Mammary epithelial cell (primary cell): ENCODE measurements around the gene SSBP4.

Source experiments
- EZH2 ChIP-seq: IDR thresholded peaks from 2 replicates; pipeline ENCODE4 v1.6.1; 2012; ENCODE audit warnings: low read length, inconsistent platforms, borderline replicate concordance
- TF ChIP-seq, protein P1 (sequence below), 2 donors: IDR thresholded peaks in 1 of 2; conservative IDR thresholded peaks in 1 of 2; 2 replicates each; pipeline ENCODE4 v1.5.1; 2011 to 2012; ENCODE audit warnings: inconsistent platforms in 2 of 2, low read length in 2 of 2, mild to moderate bottlenecking in 2 of 2, control low read depth in 1 of 2, low read depth in 1 of 2; ENCODE audit not compliant: insufficient read depth in 1 of 2; ENCODE audit errors: extremely low read depth in 1 of 2

DNA sequence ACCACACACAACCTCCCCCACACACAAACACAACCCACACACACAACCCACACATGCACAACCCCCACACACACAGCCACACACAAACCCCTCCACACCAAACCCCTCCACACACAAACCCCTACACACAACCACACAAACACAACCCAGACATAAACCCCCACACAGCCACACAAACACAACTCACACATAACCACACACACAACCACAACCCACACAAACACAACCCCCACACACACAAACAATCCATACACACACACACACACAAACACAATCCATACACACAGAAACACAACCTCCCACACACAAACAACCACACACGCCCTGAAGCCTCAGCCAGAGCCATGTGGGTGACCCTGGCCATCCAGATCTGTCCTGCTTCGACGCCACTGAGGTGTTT lies 48.8 kb downstream of the SSBP4 start:
- TF ChIP-seq, protein P1, sequence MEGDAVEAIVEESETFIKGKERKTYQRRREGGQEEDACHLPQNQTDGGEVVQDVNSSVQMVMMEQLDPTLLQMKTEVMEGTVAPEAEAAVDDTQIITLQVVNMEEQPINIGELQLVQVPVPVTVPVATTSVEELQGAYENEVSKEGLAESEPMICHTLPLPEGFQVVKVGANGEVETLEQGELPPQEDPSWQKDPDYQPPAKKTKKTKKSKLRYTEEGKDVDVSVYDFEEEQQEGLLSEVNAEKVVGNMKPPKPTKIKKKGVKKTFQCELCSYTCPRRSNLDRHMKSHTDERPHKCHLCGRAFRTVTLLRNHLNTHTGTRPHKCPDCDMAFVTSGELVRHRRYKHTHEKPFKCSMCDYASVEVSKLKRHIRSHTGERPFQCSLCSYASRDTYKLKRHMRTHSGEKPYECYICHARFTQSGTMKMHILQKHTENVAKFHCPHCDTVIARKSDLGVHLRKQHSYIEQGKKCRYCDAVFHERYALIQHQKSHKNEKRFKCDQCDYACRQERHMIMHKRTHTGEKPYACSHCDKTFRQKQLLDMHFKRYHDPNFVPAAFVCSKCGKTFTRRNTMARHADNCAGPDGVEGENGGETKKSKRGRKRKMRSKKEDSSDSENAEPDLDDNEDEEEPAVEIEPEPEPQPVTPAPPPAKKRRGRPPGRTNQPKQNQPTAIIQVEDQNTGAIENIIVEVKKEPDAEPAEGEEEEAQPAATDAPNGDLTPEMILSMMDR (conservative IDR thresholded peaks at IDR 0.05 in 1 of 2, IDR thresholded peaks at IDR 0.05 in 1 of 2; ENCODE audit: extremely low read depth in 1 of 2, insufficient read depth in 1 of 2, low read depth in 1 of 2, low read length in 2 of 2), result no peak
- no peak for TF ChIP-seq EZH2
